Activated CD8-positive, alpha-beta memory T cell treated with anti-CD3 and anti-CD28 coated beads for 36 hours (primary cell): ENCODE data around the gene PROSER1. TPM values are rescaled to one million over a fixed set of nuclear protein-coding genes. Genes with fewer than 3 reads are reported as not detected.
"Not testable (repeated sequence)": the region's sequence is repeated elsewhere in the genome, so short reads cannot be mapped to it uniquely, and the experiment has no call there.

ENCODE experiments used
- CTCF ChIA-PET: fragments of 350-600 bp; sonication (Branson Sonifier 250); formaldehyde crosslinking; loops from one replicate; lab custom pipeline; 2021; ENCODE audit warnings: antibody characterized with exemption; lab: Charles Lee
- POLR2A ChIA-PET: fragments of 350-600 bp; sonication (Branson Sonifier 250); formaldehyde crosslinking; loops from one replicate; lab custom pipeline; 2021; ENCODE audit warnings: antibody characterized with exemption; lab: Charles Lee
- total RNA-seq, 2 experiments: library from RNA; stranded (reverse); gene quantifications; one replicate each; pipeline ENCODE4 v1.2.3, GENCODE V29; 2021

PROSER1 gene
- total RNA-seq, 2 experiments from 2014 or later, result 95.2 to 104 TPM

GRCh38 chr13:39035799-39036198 lies 2.1 kb downstream of the PROSER1 start:
- ChIA-PET CTCF (no interaction called here), POLR2A (no interaction called here)

GRCh38 chr13:39035204-39035603 lies 2.7 kb downstream of the PROSER1 start:
- ChIA-PET CTCF (no interaction called here), POLR2A (no interaction called here)

- CTCF ChIA-PET, result no interaction called here
- POLR2A ChIA-PET, result no interaction called here
Observed at GRCh38 chr13:39034085-39034484, 3.8 kb downstream of the PROSER1 start.

- ChIA-PET CTCF (interaction anchor here (0.6 kb wide), 1 partner anchor 113 kb away, joined by 3 read pairs; no protein-coding TSS in a partner anchor), POLR2A (no interaction called here)
Observed at GRCh38 chr13:39032150-39032549, 5.7 kb downstream of the PROSER1 start.

GRCh38 chr13:39025433-39025839 lies 12.5 kb downstream of the PROSER1 start:
- ChIA-PET CTCF (no interaction called here), POLR2A (no interaction called here)

GRCh38 chr13:39023761-39024160 lies 14.1 kb downstream of the PROSER1 start:
- POLR2A ChIA-PET, result no interaction called here

GRCh38 chr13:39023316-39023715 lies 14.6 kb downstream of the PROSER1 start:
- POLR2A ChIA-PET, result no interaction called here

More at GRCh38 chr13:39023761-39024160, 14.1 kb downstream of the PROSER1 start:
- CTCF ChIA-PET, result no interaction called here

GRCh38 chr13:39020853-39021462 lies 16.9 kb downstream of the PROSER1 start:
- POLR2A ChIA-PET, result no interaction called here
- CTCF ChIA-PET, result no interaction called here

More at GRCh38 chr13:39023316-39023715, 14.6 kb downstream of the PROSER1 start:
- CTCF ChIA-PET, result no interaction called here

GRCh38 chr13:39016787-39017186 lies 21.1 kb downstream of the PROSER1 start:
- CTCF ChIA-PET, result no interaction called here
- POLR2A ChIA-PET, result no interaction called here

GRCh38 chr13:39016087-39016486 lies 21.8 kb downstream of the PROSER1 start:
- ChIA-PET POLR2A (no interaction called here), CTCF (no interaction called here)

GRCh38 chr13:39013462-39013861 lies 24.4 kb downstream of the PROSER1 start:
- POLR2A ChIA-PET, result no interaction called here
- CTCF ChIA-PET, result no interaction called here

- ChIA-PET POLR2A (interaction anchor here (0.6 kb wide), 1 partner anchor 21 kb away, joined by 3 read pairs; no protein-coding TSS in a partner anchor), CTCF (no interaction called here)
Observed at GRCh38 chr13:39012608-39013007, 25.3 kb downstream of the PROSER1 start.

- POLR2A ChIA-PET, CTCF ChIA-PET: not testable (repeated sequence)
Observed at GRCh38 chr13:39006371-39007111, 31.3 kb downstream of the PROSER1 start.

GRCh38 chr13:38998739-38999138 lies 39.1 kb downstream of the PROSER1 start:
- CTCF ChIA-PET, result no interaction called here
- POLR2A ChIA-PET, result no interaction called here

GRCh38 chr13:38993381-38993780 lies 44.5 kb downstream of the PROSER1 start:
- ChIA-PET CTCF (no interaction called here), POLR2A (no interaction called here)

GRCh38 chr13:38990693-38991092 lies 47.2 kb downstream of the PROSER1 start, which contains the start of gene STOML3:
TSS of gene STOML3 (minus strand) at chr13:38990831. CDS start at chr13:38990721, 110 bp downstream.
- CTCF ChIA-PET, result no interaction called here
- POLR2A ChIA-PET, result no interaction called here

GRCh38 chr13:38981096-38981495 lies 56.8 kb downstream of the PROSER1 start:
- POLR2A ChIA-PET, result no interaction called here
- CTCF ChIA-PET, result no interaction called here

GRCh38 chr13:38980750-38981078 lies 57.2 kb downstream of the PROSER1 start:
- ChIA-PET POLR2A (no interaction called here), CTCF (no interaction called here)

GRCh38 chr13:38979891-38980749 lies 57.8 kb downstream of the PROSER1 start:
- POLR2A ChIA-PET, result no interaction called here

GRCh38 chr13:38970380-38971051 lies 67.4 kb downstream of the PROSER1 start:
- POLR2A ChIA-PET, result no interaction called here
- CTCF ChIA-PET, result no interaction called here

More at GRCh38 chr13:38979891-38980749, 57.8 kb downstream of the PROSER1 start:
- CTCF ChIA-PET, result no interaction called here
